IMR-90 (cell line): ENCODE measurements around the gene ST3GAL4. TPM values are rescaled to one million over a fixed set of nuclear protein-coding genes. Genes with fewer than 3 reads are reported as not detected.
"Not testable (repeated sequence)": the region's sequence is repeated elsewhere in the genome, so short reads cannot be mapped to it uniquely, and the experiment has no call there.

Experiments
- ATAC-seq: fragments of 200-7000 bp; cut with Tn5 transposase; 2 replicates; pipeline ENCODE4 v1.9.1; 2020; ENCODE audit warnings: low read depth, mild to moderate bottlenecking, moderate library complexity
- BruUV-seq: library from RNA; stranded (reverse); fragments of 400-500 nt; replicated peaks from 2 replicates; lab custom pipeline; 2021; lab: Mats Ljungman, UMichigan
- CTCF ChIA-PET: fragments of 300-600 bp; formaldehyde crosslinking; extraction: SDS; loops from one replicate; lab custom pipeline; 2021; ENCODE audit warnings: antibody characterized with exemption; lab: Yijun Ruan, JAX
- POLR2A ChIA-PET: fragments of 300-600 bp; sonication (Branson Sonifier 250); formaldehyde crosslinking; loops from one replicate; lab custom pipeline; 2022; ENCODE audit warnings: antibody characterized with exemption; ENCODE audit not compliant: unreplicated experiment; lab: Charles Lee
- DNase-seq: peaks from one replicate; pipeline ENCODE4 v3.0.0; 2013
- H2AFZ ChIP-seq: replicated peaks from 2 replicates; pipeline ENCODE3; 2013; ENCODE audit warnings: low read length, mild to moderate bottlenecking; ENCODE audit not compliant: poor library complexity
- H2AK5ac ChIP-seq: 2 replicates; pipeline ENCODE4 v1.6.1; 2013; ENCODE audit warnings: low read depth, low read length, inconsistent platforms
- H2AK9ac ChIP-seq: replicated peaks from 2 replicates; pipeline ENCODE3; 2013; ENCODE audit warnings: mild to moderate bottlenecking, low read depth, low read length, moderate library complexity; ENCODE audit not compliant: poor library complexity
- H2BK120ac ChIP-seq: 2 replicates; pipeline ENCODE4 v1.6.1; 2013; ENCODE audit warnings: low read depth, low read length, inconsistent platforms
- H2BK15ac ChIP-seq: 3 replicates; pipeline ENCODE4 v1.6.1; 2013; ENCODE audit warnings: low read depth, low read length, inconsistent platforms
- H2BK20ac ChIP-seq: 2 replicates; pipeline ENCODE4 v1.6.1; 2013; ENCODE audit warnings: low read depth, mild to moderate bottlenecking, inconsistent platforms, low read length, moderate library complexity
- H2BK5ac ChIP-seq: 2 replicates; pipeline ENCODE4 v1.6.1; 2013; ENCODE audit warnings: mild to moderate bottlenecking, low read depth, low read length, inconsistent platforms; ENCODE audit not compliant: poor library complexity, severe bottlenecking
- H3K14ac ChIP-seq: replicated peaks from 2 replicates; pipeline ENCODE4 v1.6.1; 2013; ENCODE audit warnings: low read depth, low read length, inconsistent platforms
- H3K18ac ChIP-seq: 2 replicates; pipeline ENCODE4 v1.6.1; 2013; ENCODE audit warnings: low read depth, low read length, control low read depth
- H3K23ac ChIP-seq: 2 replicates; pipeline ENCODE4 v1.6.1; 2013; ENCODE audit warnings: low read depth, low read length, inconsistent platforms
- H3K27ac ChIP-seq: 2 replicates; pipeline ENCODE4 v1.5.1; 2013; ENCODE audit warnings: mild to moderate bottlenecking, control low read depth, low read length; ENCODE audit not compliant: insufficient read depth
- H3K27me3 ChIP-seq: 2 replicates; pipeline ENCODE4 v1.6.1; 2013; ENCODE audit warnings: low read length; ENCODE audit not compliant: control insufficient read depth, insufficient read depth
- H3K36me3 ChIP-seq: 2 replicates; pipeline ENCODE4 v1.6.1; 2013; ENCODE audit warnings: low read length, mixed read lengths; ENCODE audit not compliant: control insufficient read depth, insufficient read depth
- H3K4ac ChIP-seq: 2 replicates; pipeline ENCODE4 v1.6.1; 2013; ENCODE audit warnings: low read depth, low read length, inconsistent platforms
- H3K4me1 ChIP-seq: 2 replicates; pipeline ENCODE4 v1.6.1; 2013; ENCODE audit warnings: low read length, mixed read lengths; ENCODE audit not compliant: control insufficient read depth, insufficient read depth
- H3K4me2 ChIP-seq: 2 replicates; pipeline ENCODE4 v1.6.1; 2013; ENCODE audit warnings: low read depth, mild to moderate bottlenecking, control low read depth, low read length, moderate library complexity
- H3K4me3 ChIP-seq: 2 replicates; pipeline ENCODE4 v1.5.1; 2013; ENCODE audit warnings: low read depth, mild to moderate bottlenecking, control low read depth, low read length, moderate library complexity; ENCODE audit not compliant: insufficient read depth
- H3K56ac ChIP-seq: 2 replicates; pipeline ENCODE4 v1.6.1; 2013; ENCODE audit warnings: low read length, inconsistent platforms; ENCODE audit not compliant: insufficient read depth; ENCODE audit errors: extremely low read depth
- H3K79me1 ChIP-seq, 2 experiments: 2 replicates each; pipeline ENCODE4 v1.6.1; 2013; ENCODE audit warnings: low read length in 2 of 2, inconsistent platforms in 1 of 2, low read depth in 1 of 2
- H3K9ac ChIP-seq: 2 replicates; pipeline ENCODE4 v1.6.1; 2013; ENCODE audit warnings: low read depth, low read length, control low read depth
- H3K9me1 ChIP-seq: 2 replicates; pipeline ENCODE4 v1.6.1; 2013; ENCODE audit warnings: low read length, inconsistent platforms; ENCODE audit not compliant: insufficient read depth
- H3K9me3 ChIP-seq: 2 replicates; pipeline ENCODE4 v1.6.1; 2013; ENCODE audit warnings: low read length; ENCODE audit not compliant: control insufficient read depth, insufficient read depth
- H4K20me1 ChIP-seq: 2 replicates; pipeline ENCODE4 v1.6.1; 2013; ENCODE audit warnings: low read length, inconsistent platforms; ENCODE audit not compliant: insufficient read depth
- H4K5ac ChIP-seq: 2 replicates; pipeline ENCODE4 v1.6.1; 2013; ENCODE audit warnings: mild to moderate bottlenecking, low read depth, low read length, control low read depth
- H4K8ac ChIP-seq, 2 experiments: 2 replicates each; pipeline ENCODE4 v1.6.1; 2013; ENCODE audit warnings: low read depth in 2 of 2, low read length in 2 of 2, control low read depth in 1 of 2, inconsistent platforms in 1 of 2
- H4K91ac ChIP-seq: 2 replicates; pipeline ENCODE4 v1.6.1; 2013; ENCODE audit warnings: low read depth, low read length, inconsistent platforms; ENCODE audit not compliant: insufficient read depth
- WGBS, 2 experiments: methylation state at CpG; one replicate each; pipeline versions ENCODE4 v1.1.5 to v1.1.7; 2013; ENCODE audit warnings: missing lambda C conversion rate in 2 of 2; ENCODE audit not compliant: insufficient read length in 1 of 2; ENCODE audit errors: extremely low coverage in 2 of 2; 5-methylcytosine and 5-hydroxymethylcytosine counted together
- dilution Hi-C: fragments of 300-500 bp; cut with HindIII; formaldehyde crosslinking; loops from one replicate; pipeline ENCODE4 v1.14.3; 2018; ENCODE audit warnings: low sequenced_read_pairs; ENCODE audit not compliant: unreplicated experiment
- in situ Hi-C: fragments of 300-500 bp; cut with MboI; formaldehyde crosslinking; loops from 3 replicates; pipeline ENCODE4 v1.14.3; 2019; ENCODE audit warnings: low sequenced_read_pairs, inconsistent platforms, mixed read lengths
- intact Hi-C: fragments of 100-400 bp; cut with micrococcal nuclease; formaldehyde crosslinking; loops from 2 replicates; pipeline ENCODE4 v1.10.0; 2022
- polyA plus RNA-seq, 3 experiments: library from polyadenylated mRNA; depleted of rRNA; stranded (reverse); fragments of >200 nt; gene quantifications; 2 replicates each; pipeline ENCODE4 v1.2.3, GENCODE V29; 2012; ENCODE audit warnings: low replicate concordance in 1 of 3
- total RNA-seq: library from RNA; depleted of rRNA; stranded (reverse); fragments of >200 nt; gene quantifications from 2 replicates; pipeline ENCODE4 v1.2.3, GENCODE V29; 2012

Gene ST3GAL4
- total and polyA plus RNA-seq, 2 of the 4 experiments (the other 2 are of a cell fraction): 17.0 to 19.7 TPM

- ATAC-seq, H4K20me1 ChIP-seq, H4K5ac ChIP-seq, H4K91ac ChIP-seq, H2AK5ac ChIP-seq, H3K56ac ChIP-seq, H3K36me3 ChIP-seq, H3K9me3 ChIP-seq, POLR2A ChIA-PET, H2AK9ac ChIP-seq, H2BK15ac ChIP-seq, H3K9me1 ChIP-seq, dilution Hi-C loops, in situ Hi-C loops, H3K27ac ChIP-seq, H3K4ac ChIP-seq, H4K8ac ChIP-seq, H2BK20ac ChIP-seq, H3K4me2 ChIP-seq, H3K14ac ChIP-seq, H3K23ac ChIP-seq, BruUV-seq, intact Hi-C loops, H3K4me1 ChIP-seq, DNase-seq, H3K9ac ChIP-seq, H3K4me3 ChIP-seq, H2BK5ac ChIP-seq, H3K27me3 ChIP-seq, H2AFZ ChIP-seq, H2BK120ac ChIP-seq, H3K18ac ChIP-seq, CTCF ChIA-PET: not testable (repeated sequence)
- H3K79me1 ChIP-seq: peaks cover 8 to 21% of the 10 kb centered on the region in 2 experiments
- 85% methylated on average over 2 of the region's 15 CpGs; no CpG with 5 or more reads in 1 of the 2 experiments for WGBS, 2 experiments
These were observed 40.8 kb downstream of the ST3GAL4 start for GRCh38 chr11:126396266-126396665.
